HCT116 (cell line): ENCODE data around the gene FXYD2. TPM values are rescaled to one million over a fixed set of nuclear protein-coding genes. Genes with fewer than 3 reads are reported as not detected.

Experiments
- ATAC-seq: fragments of 200-7000 bp; cut with Tn5 transposase; 2 replicates; pipeline ENCODE4 v1.9.1; 2020; ENCODE audit warnings: mild to moderate bottlenecking, moderate library complexity
- BruUV-seq: library from RNA; stranded (reverse); fragments of 400-500 nt; replicated peaks from 2 replicates; lab custom pipeline; 2021; lab: Mats Ljungman, UMichigan
- CTCF ChIA-PET: fragments of 300-600 bp; sonication (Branson Sonifier 250); formaldehyde crosslinking; loops from one replicate; lab custom pipeline; 2021; ENCODE audit warnings: antibody characterized with exemption; lab: Charles Lee
- POLR2A ChIA-PET: fragments of 300-600, 350-600 bp; sonication (Branson Sonifier 250); formaldehyde crosslinking; loops from one replicate; lab custom pipeline; 2021; ENCODE audit warnings: antibody characterized with exemption; lab: Charles Lee
- RAD21 ChIA-PET, 2 experiments: fragments of 300-600 bp; sonication (Branson Sonifier 250); formaldehyde crosslinking; loops; one replicate each; lab custom pipeline; 2023; ENCODE audit warnings: low total read pairs in 2 of 2; ENCODE audit not compliant: uncharacterized antibody in 2 of 2, unreplicated experiment in 2 of 2, low non-redundant PET in 1 of 2; lab: Charles Lee
- DNase-seq: peaks from one replicate; pipeline ENCODE4 v3.0.0-alpha.2; 2010; ENCODE audit warnings: low read depth, low spot score
- H2AFZ ChIP-seq: fragments of 200-600 bp; shearing (Covaris generic), sonication (generic); 2 replicates; pipeline ENCODE4 v1.6.1; 2017; ENCODE audit warnings: low read depth, mixed run types, mixed read lengths, antibody characterized with exemption, low read length; ENCODE audit not compliant: poor library complexity, severe bottlenecking
- H3K27ac ChIP-seq: 2 replicates; pipeline ENCODE4 v1.5.1; 2012; ENCODE audit warnings: low read depth, low read length
- H3K27me3 ChIP-seq: fragments of 200-600 bp; sonication (generic); 2 replicates; pipeline ENCODE4 v1.6.1; 2016; ENCODE audit warnings: mixed run types, low read length, mixed read lengths; ENCODE audit not compliant: insufficient read depth
- H3K36me3 ChIP-seq, 2 experiments: fragments of 200-500 bp in 1 of 2; fragments of 200-600 bp in 1 of 2; sonication (Bioruptor generic) in 1 of 2; sonication (generic) in 1 of 2; 2 replicates each; pipeline versions ENCODE4 v1.5.1 to v1.6.1; 2014 to 2016; ENCODE audit warnings: low read length in 2 of 2, inconsistent platforms in 1 of 2, mixed read lengths in 1 of 2, mixed run types in 1 of 2; ENCODE audit not compliant: insufficient read depth in 2 of 2, control insufficient read depth in 1 of 2
- H3K4me1 ChIP-seq, 2 experiments: fragments of 200-600 bp in 1 of 2; sonication (generic) in 1 of 2; 2 replicates each; pipeline versions ENCODE4 v1.5.1 to v1.6.1; 2012 to 2017; ENCODE audit warnings: low read length in 2 of 2, inconsistent platforms in 1 of 2, mild to moderate bottlenecking in 1 of 2, mixed read lengths in 1 of 2, mixed run types in 1 of 2, moderate library complexity in 1 of 2; ENCODE audit not compliant: insufficient read depth in 2 of 2, control insufficient read depth in 1 of 2
- H3K4me2 ChIP-seq: fragments of 200-600 bp; sonication (generic); 2 replicates; pipeline ENCODE4 v1.6.1; 2017; ENCODE audit warnings: mixed run types, low read length, mixed read lengths
- H3K4me3 ChIP-seq, 2 experiments: fragments of 200-600 bp in 1 of 2; sonication (generic) in 1 of 2; replicated peaks in 1 of 2; 2 replicates each; pipeline ENCODE4 v1.5.1; 2011 to 2016; ENCODE audit warnings: low read length in 2 of 2, control low read depth in 1 of 2, low read depth in 1 of 2, mild to moderate bottlenecking in 1 of 2, mixed read lengths in 1 of 2, mixed run types in 1 of 2
- H3K79me2 ChIP-seq: fragments of 200-600 bp; sonication (generic); 2 replicates; pipeline ENCODE4 v1.6.1; 2017; ENCODE audit warnings: mild to moderate bottlenecking, mixed run types, low read length, moderate library complexity, mixed read lengths; ENCODE audit not compliant: insufficient read depth
- H3K9ac ChIP-seq: fragments of 200-600 bp; sonication (generic); 2 replicates; pipeline ENCODE4 v1.6.1; 2016; ENCODE audit warnings: low read length, mixed read lengths
- H3K9me2 ChIP-seq: fragments of 200-600 bp; sonication (generic), shearing (Covaris generic); 2 replicates; pipeline ENCODE4 v1.6.1; 2017; ENCODE audit warnings: mixed run types, mild to moderate bottlenecking, moderate library complexity; ENCODE audit not compliant: insufficient read depth
- H3K9me3 ChIP-seq, 2 experiments: fragments of 200-500 bp in 1 of 2; fragments of 200-600 bp in 1 of 2; sonication (Bioruptor generic) in 1 of 2; sonication (generic) in 1 of 2; 2 replicates each; pipeline ENCODE4 v1.6.1; 2014 to 2017; ENCODE audit warnings: low read length in 2 of 2, mixed read lengths in 2 of 2, inconsistent platforms in 1 of 2, low read depth in 1 of 2, mild to moderate bottlenecking in 1 of 2, mixed run types in 1 of 2, moderate library complexity in 1 of 2; ENCODE audit not compliant: control insufficient read depth in 1 of 2, insufficient read depth in 1 of 2
- H4K20me1 ChIP-seq: fragments of 200-600 bp; sonication (generic), shearing (Covaris generic); 2 replicates; pipeline ENCODE4 v1.6.1; 2017; ENCODE audit warnings: mixed run types, mild to moderate bottlenecking, moderate library complexity; ENCODE audit not compliant: insufficient read depth
- ATF3 ChIP-seq: IDR thresholded peaks from 2 replicates; pipeline ENCODE4 v1.6.1; 2012
- CBX3 ChIP-seq: IDR thresholded peaks from 2 replicates; pipeline ENCODE4 v1.6.1; 2012; ENCODE audit warnings: low read depth
- EGR1 ChIP-seq: IDR thresholded peaks from 2 replicates; pipeline ENCODE4 v1.6.1; 2012; ENCODE audit warnings: low read depth
- MAX ChIP-seq: IDR thresholded peaks from 2 replicates; pipeline ENCODE4 v1.6.1; 2012
- POLR2A ChIP-seq: IDR thresholded peaks from 2 replicates; pipeline ENCODE4 v1.7.0; 2011; ENCODE audit warnings: borderline replicate concordance; ENCODE audit not compliant: insufficient read depth, insufficient read length; ENCODE audit errors: extremely low read depth
- POLR2AphosphoS5 ChIP-seq: IDR thresholded peaks from 2 replicates; pipeline ENCODE4 v1.6.1; 2011; ENCODE audit warnings: mild to moderate bottlenecking, low read depth, low read length, moderate library complexity
- RAD21 ChIP-seq: IDR thresholded peaks from 2 replicates; pipeline ENCODE4 v1.6.1; 2012; ENCODE audit warnings: low read depth, mild to moderate bottlenecking
- SIN3A ChIP-seq: IDR thresholded peaks from 2 replicates; pipeline ENCODE4 v1.6.1; 2012; ENCODE audit warnings: low read depth
- SRF ChIP-seq: IDR thresholded peaks from 2 replicates; pipeline ENCODE4 v1.6.1; 2012; ENCODE audit warnings: low read depth
- YY1 ChIP-seq: IDR thresholded peaks from 2 replicates; pipeline ENCODE4 v1.6.1; 2011; ENCODE audit warnings: low read length, low read depth, moderate library complexity, mild to moderate bottlenecking; ENCODE audit not compliant: insufficient replicate concordance; ENCODE audit errors: extremely low read depth
- ZFX ChIP-seq: fragments of 450-650 bp; IDR thresholded peaks from 2 replicates; pipeline ENCODE4 v1.6.1; 2017
- ZNF274 ChIP-seq: fragments of 200-500 bp; sonication (Bioruptor generic); IDR thresholded peaks from 2 replicates; pipeline ENCODE4 v1.6.1; 2014; ENCODE audit warnings: mild to moderate bottlenecking, low read depth, low read length, inconsistent platforms
- intact Hi-C: fragments of 100-400 bp; cut with micrococcal nuclease; formaldehyde crosslinking; loops from 2 replicates; pipeline ENCODE4 v1.10.0; 2022
- total RNA-seq: library from RNA; stranded (reverse); gene quantifications from one replicate; pipeline ENCODE4 v1.2.1, GENCODE V29; 2021; ENCODE audit not compliant: unreplicated experiment

FXYD2 gene
- total RNA-seq, 1 experiment from 2014 or later: 0.52 TPM

GRCh38 chr11:117796456-117796871 lies 28.1 kb downstream of the FXYD2 start:
- H3K27me3 ChIP-seq: peaks cover 3% of the 10 kb centered on the region; the same call in 1 of the 2 replicates
- intact Hi-C loops: no loop called here
- H2AFZ ChIP-seq: no peak overlapping the region
- H3K4me1 ChIP-seq: no peaks in the 10 kb centered on the region
- no peaks in the 10 kb centered on the region for H3K9me3 ChIP-seq
- H3K9ac ChIP-seq: no peak overlapping the region
- ChIA-PET POLR2A (no interaction called here), RAD21 (no interaction called here), CTCF (no interaction called here)
- H3K36me3 ChIP-seq: no peaks in the 10 kb centered on the region
- no peak overlapping the region for H3K4me2 ChIP-seq
- H3K79me2 ChIP-seq: no peaks in the 10 kb centered on the region
- DNase-seq (no peak), ATAC-seq (no peak)
- no peaks in the 10 kb centered on the region for H4K20me1 ChIP-seq
- no peaks in the 10 kb centered on the region for H3K9me2 ChIP-seq
- H3K27ac ChIP-seq: no peak overlapping the region
- no peak for TF ChIP-seq SRF
- no peak for TF ChIP-seq POLR2A
- TF ChIP-seq ZFX: no peak
- no peak for TF ChIP-seq CBX3
- TF ChIP-seq POLR2AphosphoS5: no peak
- no peak for TF ChIP-seq ATF3
- no peak for TF ChIP-seq MAX
- no peak for TF ChIP-seq EGR1
- no peak for TF ChIP-seq YY1
- TF ChIP-seq ZNF274: no peak
- TF ChIP-seq RAD21: no peak
- TF ChIP-seq SIN3A: no peak
- H3K4me3 ChIP-seq: no peak overlapping the region
- BruUV-seq: no TSS peak
